Measurements from ENCODE around the gene GPSM1.

GPSM1 gene

GRCh38 chr9:136292026-136292538 is 35.3 kb upstream of the GPSM1 start:
- DNase-seq: no peak

DNA sequence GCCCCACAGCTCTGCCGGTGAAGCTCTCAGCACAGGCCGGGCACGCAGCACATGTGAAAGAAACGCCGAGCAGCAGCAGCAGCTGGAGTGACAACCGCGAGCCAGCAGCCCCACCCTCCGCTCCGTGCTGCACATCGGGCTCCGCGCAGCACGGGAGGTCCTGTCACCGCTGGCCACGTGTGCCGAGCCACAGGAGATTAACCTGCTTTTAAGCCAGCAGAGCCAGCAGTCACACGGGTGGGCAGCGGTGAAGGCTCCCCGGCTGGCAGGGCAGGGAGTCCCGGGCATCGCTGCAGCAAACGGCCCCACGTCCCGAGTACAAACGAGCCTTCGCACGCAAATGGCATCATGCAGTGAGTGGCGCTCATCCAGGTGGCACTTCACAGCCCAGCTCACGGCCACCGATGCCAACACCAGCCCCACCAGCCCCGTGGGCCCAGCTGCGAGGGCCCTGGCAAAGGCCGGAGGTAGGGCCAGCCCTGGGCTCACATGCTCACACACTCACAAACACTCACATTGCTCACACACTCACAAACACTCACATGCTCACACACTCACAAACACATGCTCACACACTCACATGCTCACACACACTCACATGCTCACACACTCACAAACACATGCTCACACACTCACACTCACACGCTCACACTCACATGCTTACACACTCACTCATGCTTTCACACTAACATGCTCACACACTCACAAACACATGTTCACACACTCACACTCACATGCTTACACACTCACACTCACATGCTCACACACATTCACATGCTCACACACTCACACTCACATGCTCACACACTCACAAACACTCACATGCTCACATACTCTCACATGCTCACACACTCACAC is 34.5 kb upstream of the GPSM1 start:
- no peak for DNase-seq

- no peak for DNase-seq
Measured at GRCh38 chr9:136293476-136294077, 33.8 kb upstream of the GPSM1 start.

GRCh38 chr9:136294437-136294836 is 32.9 kb upstream of the GPSM1 start:
- no peak for DNase-seq

DNA sequence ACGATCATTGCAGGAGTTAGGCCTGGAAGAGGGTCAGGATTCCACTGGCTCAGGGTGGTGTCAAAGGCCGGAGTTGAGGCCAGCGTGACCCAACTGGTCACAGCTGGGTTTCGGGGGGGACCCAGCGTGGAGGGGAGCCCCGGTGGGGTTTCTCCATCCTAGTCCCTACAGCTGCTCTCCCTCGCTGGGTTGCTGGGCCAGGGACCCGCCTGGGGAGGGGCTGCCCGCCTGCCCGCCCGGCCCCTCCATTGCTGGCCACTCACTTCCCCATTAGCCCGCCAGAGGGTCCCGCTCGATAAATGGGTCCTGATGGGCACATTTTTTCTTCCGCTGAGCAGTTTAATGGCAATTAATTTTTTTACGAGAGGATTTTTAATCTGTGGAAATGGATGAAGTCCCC is 32.3 kb upstream of the GPSM1 start:
- DNase-seq: no peak

GRCh38 chr9:136295542-136296433 is 31.6 kb upstream of the GPSM1 start:
- DNase-seq: no peak

- DNase-seq: no peak
Measured at GRCh38 chr9:136296434-136297015, 30.8 kb upstream of the GPSM1 start.

DNA sequence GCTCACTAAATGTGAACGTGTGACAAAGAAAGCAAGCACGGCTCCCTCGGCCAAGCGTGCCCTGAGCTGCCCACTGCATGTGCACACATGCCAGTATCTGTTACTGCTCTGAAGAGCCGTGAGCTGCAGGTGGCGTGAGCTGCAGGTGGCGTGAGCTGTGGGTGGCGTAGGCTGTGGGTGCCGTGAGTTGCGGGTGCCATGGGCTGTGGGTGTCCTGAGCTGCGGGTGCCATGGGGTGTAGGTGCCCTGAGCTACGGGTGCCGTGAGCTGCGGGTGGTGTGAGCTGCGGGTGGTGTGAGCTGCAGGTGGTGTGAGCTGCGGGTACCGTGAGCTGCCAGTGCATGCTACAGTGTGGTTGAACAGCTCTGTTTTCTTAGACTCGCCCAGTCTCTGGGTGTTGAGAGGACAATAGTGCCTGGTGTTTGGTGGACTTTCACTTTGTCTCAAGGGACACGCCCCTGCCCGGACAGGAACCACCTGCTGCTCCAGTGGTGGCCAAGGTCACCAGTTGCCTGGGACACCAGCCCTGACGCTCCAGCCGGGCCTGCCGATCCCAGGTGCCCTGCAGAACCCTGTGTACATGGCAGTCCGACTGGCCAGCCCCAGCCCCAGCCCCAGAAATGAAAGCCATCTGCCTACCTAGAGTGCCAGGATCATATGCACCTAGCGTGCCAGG is 30.2 kb upstream of the GPSM1 start:
- DNase-seq: no peak

GRCh38 chr9:136297766-136298735 is 29.3 kb upstream of the GPSM1 start:
- no peak for DNase-seq

GRCh38 chr9:136299116-136299515 is 28.2 kb upstream of the GPSM1 start:
- no peak for DNase-seq

- no peak for DNase-seq
Measured at GRCh38 chr9:136299541-136299940, 27.8 kb upstream of the GPSM1 start.

DNA sequence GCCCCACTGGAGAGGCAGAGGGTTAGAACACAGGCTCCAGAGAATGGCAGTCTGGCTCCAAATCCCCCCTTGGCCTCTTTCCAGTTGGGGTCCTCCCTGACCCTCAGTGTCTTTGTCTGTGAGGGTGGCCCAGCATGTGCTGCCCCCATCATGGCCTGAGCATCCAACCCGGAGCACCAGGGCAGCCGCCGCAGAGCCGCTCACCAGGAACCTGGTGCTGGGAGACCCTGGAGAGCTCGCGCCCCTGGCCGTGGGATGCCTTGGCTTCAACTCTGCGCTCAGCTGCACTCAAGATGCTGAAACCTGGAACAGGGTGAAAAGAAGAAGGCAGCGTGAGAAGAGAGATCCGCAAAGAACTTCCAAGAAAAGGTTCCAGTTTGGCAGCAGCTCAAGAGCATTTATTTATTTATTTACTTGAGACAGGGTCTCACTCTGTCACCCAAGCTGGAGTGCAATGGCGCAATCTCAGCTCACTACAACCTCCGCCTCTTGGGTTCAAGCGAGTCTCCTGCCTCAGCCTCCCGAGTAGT is 27.3 kb upstream of the GPSM1 start:
- no peak for DNase-seq

GRCh38 chr9:136300866-136301265 is 26.5 kb upstream of the GPSM1 start:
- DNase-seq: no peak

DNA sequence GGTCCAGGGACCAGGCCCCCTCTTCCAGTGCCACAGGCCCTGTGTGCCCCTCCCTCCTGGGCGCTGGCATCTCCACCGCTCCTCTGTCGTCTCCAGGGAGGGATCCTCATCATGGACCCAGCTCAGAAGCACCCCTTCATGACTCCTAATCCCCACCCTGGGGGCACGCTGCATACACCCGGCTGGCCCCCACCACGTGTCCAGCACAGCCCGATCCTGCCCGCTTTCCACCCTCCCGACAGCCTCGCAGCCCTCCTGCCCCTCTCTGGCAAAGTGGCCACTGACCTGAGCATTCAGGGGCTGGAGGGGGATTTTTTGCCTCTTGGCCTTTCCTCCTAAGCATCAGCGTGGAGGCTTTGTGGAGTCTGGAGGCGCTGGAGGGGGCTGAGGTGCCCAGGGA is 24.8 kb upstream of the GPSM1 start:
- no peak for DNase-seq

GRCh38 chr9:136303066-136303824 is 24.1 kb upstream of the GPSM1 start:
- no peak for DNase-seq

DNA sequence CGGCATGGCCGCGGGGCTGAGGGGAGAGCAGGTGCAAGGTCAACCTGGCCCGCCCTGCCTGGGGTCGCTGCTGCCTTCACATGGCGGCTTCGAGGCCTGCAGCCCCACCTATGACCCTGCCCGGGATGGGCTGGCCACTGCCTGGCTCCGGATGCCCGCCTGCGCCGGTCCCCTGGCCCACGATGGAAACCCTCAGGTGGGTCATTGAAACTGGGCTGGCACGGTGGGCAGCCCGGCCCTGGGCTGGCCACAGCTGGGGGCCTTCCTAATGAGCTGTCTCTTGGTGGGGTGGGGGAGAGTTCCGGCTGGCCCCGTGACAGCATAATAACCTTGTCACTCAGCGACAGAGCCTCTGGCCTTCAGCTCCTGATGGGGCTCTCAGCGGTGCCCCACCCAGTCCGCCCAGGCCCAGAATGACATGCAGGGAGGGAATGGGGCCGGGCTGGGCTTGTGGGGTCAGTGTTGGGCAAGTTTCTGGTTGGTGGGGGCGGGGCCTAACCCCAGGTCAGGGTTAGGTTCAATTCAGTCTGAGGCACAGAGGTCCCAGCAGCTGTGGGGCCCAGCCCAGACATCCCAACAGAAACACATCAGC is 23.4 kb upstream of the GPSM1 start, which contains the start of gene CCDC187:
CCDC187 (minus strand) TSS at position 270 of the 592 bp plus-strand sequence; CDS start at position 6, 264 bp downstream.
- DNase-seq: no peak

- no peak for DNase-seq
Measured at GRCh38 chr9:136304456-136304855, 22.9 kb upstream of the GPSM1 start.

GRCh38 chr9:136304981-136305380 is 22.4 kb upstream of the GPSM1 start:
- no peak for DNase-seq

DNA sequence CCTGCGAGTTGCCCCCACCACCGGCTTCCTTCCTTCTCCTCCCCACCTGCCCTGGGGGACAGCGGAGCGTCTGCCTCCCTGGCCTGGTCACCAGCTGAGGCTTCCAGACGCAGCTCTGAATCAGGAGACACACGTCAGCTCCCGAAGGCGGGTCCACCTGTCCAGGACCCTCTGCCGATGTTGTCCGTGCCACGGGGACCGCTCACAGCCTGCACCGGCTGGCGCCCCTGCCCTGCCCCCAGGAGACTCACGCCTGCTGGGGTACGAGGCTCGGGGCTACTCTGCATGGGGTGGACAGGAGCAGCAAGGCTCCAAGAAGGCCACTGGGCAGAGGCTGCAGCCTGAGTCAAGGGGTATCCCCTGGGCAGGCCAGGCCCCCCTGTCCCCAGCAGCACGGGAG is 21.5 kb upstream of the GPSM1 start:
- no peak for DNase-seq
